Activated CD8-positive, alpha-beta T cell treated with anti-CD3 and anti-CD28 coated beads for 36 hours (primary cell): ENCODE measurements around the gene TF. TPM values are rescaled to one million over a fixed set of nuclear protein-coding genes. Genes with fewer than 3 reads are reported as not detected.

Experiments
- ATAC-seq: fragments of 200-7000 bp; cut with Tn5 transposase; one replicate; pipeline ENCODE4 v1.10.0; 2021; ENCODE audit warnings: mild to moderate bottlenecking, moderate library complexity
- CTCF ChIA-PET: fragments of 350-600 bp; sonication (Branson Sonifier 250); formaldehyde crosslinking; loops from one replicate; lab custom pipeline; 2021; ENCODE audit warnings: antibody characterized with exemption; lab: Charles Lee
- POLR2A ChIA-PET: fragments of 350-600 bp; sonication (Branson Sonifier 250); formaldehyde crosslinking; loops from one replicate; lab custom pipeline; 2021; ENCODE audit warnings: antibody characterized with exemption; lab: Charles Lee
- DNase-seq: peaks from one replicate; pipeline ENCODE4 v3.0.0-alpha.2; 2020
- H3K27ac Mint-ChIP-seq: one replicate; pipeline ENCODE4 v1.8.0; 2021; ENCODE audit warnings: mild to moderate bottlenecking, mixed read lengths
- H3K27me3 Mint-ChIP-seq: one replicate; pipeline ENCODE4 v1.8.0; 2021; ENCODE audit warnings: mixed read lengths
- H3K36me3 Mint-ChIP-seq: one replicate; pipeline ENCODE4 v1.8.0; 2021; ENCODE audit warnings: low read depth, mixed read lengths
- H3K4me1 Mint-ChIP-seq: one replicate; pipeline ENCODE4 v1.8.0; 2021; ENCODE audit warnings: low read depth, mixed read lengths
- H3K4me3 Mint-ChIP-seq: one replicate; pipeline ENCODE4 v1.8.0; 2021; ENCODE audit warnings: mild to moderate bottlenecking, moderate library complexity, mixed read lengths
- H3K9me3 Mint-ChIP-seq: one replicate; pipeline ENCODE4 v1.8.0; 2021; ENCODE audit warnings: mixed read lengths
- intact Hi-C: fragments of 100-400 bp; cut with micrococcal nuclease; formaldehyde crosslinking; loops from one replicate; pipeline ENCODE4 v1.10.0; 2022
- total RNA-seq, 2 experiments: library from RNA; stranded (reverse); gene quantifications; one replicate each; pipeline ENCODE4 v1.2.3, GENCODE V29; 2021
- TF ChIP-seq, protein P1 (sequence below): fragments of 200-600 bp; IDR thresholded peaks from one replicate; pipeline ENCODE4 v1.8.0; 2022; ENCODE audit warnings: antibody characterized with exemption, mild to moderate bottlenecking

Gene TF
- total RNA-seq, 2 experiments from 2014 or later = 0.02 to 0.34 TPM

DNA sequence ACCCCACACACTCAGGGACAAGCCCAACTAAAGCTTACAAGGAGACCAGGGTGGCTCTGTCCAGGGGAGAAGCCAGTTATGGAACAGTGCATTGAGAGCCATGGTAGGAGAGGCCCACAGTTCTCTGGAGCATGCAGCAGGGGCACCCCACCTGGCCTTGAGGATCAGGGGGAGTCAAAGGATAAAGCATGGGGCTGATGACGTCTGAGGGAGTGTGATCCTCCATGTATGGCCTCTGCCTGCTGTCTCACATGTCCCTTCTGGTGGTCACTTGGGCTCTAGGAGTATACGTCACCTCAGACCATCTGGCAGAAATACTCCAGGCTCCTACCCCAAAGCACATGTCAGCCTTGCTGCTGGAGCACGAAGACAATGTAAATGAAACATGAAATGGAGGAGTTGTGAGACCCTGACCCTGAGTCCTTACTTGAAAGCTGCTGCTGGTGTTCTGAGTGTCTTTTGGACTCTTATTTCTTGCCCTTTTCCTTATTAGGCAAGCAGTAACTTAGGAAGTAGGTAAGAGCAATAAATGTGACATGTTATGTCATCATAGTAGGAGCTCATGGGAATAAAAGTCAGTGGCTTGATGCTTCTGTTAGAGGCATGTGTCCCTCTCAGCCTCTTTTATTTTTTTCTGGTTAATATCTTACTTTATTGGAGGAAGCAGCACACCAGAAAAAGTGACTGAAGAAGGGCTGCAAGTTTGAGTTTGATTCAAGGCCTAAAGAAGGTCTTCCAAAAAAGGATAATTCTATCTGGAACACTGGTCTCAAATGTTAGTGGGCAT is 74.9 kb downstream of the TF start:
- Mint-ChIP-seq H3K27me3 (no peaks in the 10 kb centered on the region), H3K27ac (no peak overlapping the region), H3K4me1 (no peaks in the 10 kb centered on the region), H3K36me3 (peaks cover 64% of the 10 kb centered on the region), H3K9me3 (no peaks in the 10 kb centered on the region), H3K4me3 (no peak overlapping the region)
- ATAC-seq = no peak
- no peak for DNase-seq
- CTCF ChIA-PET = interaction anchor here (1.4 to 1.5 kb wide), 2 partner anchors 43 to 107 kb away, joined by 4 to 6 read pairs; no protein-coding TSS in a partner anchor
- intact Hi-C loops = no loop called here
- TF ChIP-seq, protein P1, sequence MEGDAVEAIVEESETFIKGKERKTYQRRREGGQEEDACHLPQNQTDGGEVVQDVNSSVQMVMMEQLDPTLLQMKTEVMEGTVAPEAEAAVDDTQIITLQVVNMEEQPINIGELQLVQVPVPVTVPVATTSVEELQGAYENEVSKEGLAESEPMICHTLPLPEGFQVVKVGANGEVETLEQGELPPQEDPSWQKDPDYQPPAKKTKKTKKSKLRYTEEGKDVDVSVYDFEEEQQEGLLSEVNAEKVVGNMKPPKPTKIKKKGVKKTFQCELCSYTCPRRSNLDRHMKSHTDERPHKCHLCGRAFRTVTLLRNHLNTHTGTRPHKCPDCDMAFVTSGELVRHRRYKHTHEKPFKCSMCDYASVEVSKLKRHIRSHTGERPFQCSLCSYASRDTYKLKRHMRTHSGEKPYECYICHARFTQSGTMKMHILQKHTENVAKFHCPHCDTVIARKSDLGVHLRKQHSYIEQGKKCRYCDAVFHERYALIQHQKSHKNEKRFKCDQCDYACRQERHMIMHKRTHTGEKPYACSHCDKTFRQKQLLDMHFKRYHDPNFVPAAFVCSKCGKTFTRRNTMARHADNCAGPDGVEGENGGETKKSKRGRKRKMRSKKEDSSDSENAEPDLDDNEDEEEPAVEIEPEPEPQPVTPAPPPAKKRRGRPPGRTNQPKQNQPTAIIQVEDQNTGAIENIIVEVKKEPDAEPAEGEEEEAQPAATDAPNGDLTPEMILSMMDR = no peak
- POLR2A ChIA-PET = no interaction called here

DNA sequence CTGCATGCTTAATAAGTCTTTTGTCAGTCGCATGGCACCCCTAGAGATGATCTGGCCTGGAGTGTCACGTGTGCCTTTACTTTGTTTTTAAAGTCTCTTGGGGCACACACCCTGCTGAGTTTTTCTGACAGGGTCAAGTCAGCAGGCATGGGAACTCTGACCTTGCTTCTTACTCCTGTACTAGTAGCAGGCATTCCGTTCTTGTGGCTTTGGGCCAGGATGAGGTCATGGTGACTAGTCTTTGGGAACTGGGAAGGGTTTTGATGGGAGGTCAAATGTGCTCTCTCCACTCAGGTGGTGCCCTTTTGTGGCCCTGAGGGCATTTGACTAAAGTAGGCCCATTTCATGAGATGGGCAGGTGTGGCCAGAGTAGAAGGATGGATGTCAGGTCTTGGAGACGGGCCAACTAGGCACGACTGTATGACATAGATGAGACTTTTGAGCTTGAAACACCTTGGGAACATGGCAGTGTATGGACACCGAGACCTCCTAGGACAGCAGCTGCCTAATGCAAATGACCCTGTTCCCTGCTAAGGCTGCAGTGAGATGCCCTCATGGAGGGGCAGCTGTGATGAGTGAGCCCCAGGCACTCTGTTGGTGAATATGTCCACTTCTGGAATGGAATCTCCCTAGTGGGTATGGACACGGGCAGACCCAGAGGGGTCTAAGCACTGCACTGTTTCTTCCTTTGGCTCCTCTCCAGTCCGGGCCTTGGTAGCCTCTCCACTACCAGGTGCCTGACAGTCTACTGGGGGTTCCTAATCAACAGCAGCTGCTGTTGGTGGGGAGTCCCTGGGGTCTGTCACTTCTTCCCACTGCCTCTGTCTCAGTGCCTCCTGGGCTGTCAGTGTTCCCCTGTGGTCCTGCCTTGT is 75.8 kb downstream of the TF start:
- Mint-ChIP-seq H3K27me3 (no peaks in the 10 kb centered on the region), H3K36me3 (peaks cover 69% of the 10 kb centered on the region), H3K4me1 (no peaks in the 10 kb centered on the region), H3K4me3 (no peak overlapping the region), H3K9me3 (no peaks in the 10 kb centered on the region), H3K27ac (no peak overlapping the region)
- POLR2A ChIA-PET = no interaction called here
- intact Hi-C loops = no loop called here
- DNase-seq (no peak), ATAC-seq (no peak)
- CTCF ChIA-PET = no interaction called here
- TF ChIP-seq, protein P1 = no peak

DNA sequence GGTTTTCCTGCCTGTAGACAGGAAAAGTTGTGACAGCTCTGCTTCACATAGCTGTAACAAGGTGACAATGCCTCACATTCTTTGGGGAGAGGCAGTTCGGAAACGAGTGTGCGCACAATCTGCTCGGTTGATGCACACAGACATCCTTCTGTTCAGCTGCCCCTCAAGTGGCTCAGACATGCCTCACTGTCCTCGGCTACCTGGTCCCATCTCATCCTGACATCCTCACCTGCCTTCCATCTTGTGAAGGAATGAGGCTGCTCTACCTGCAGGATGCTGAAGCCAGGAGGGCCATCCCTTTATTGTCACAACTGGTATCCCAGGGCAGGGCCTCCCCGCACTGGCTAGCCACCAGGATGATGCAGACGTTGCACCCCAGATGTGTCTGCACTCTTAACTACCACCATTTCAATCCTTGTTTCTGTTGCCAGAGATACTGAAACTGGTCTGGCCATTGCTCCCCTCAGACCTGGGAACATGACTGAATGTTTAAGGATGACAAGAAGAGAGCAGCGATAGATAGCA is 78.8 kb downstream of the TF start:
- intact Hi-C loops = no loop called here
- Mint-ChIP-seq H3K36me3 (peaks cover 60% of the 10 kb centered on the region), H3K27me3 (no peaks in the 10 kb centered on the region), H3K27ac (no peak overlapping the region), H3K4me3 (no peak overlapping the region), H3K9me3 (no peaks in the 10 kb centered on the region), H3K4me1 (no peaks in the 10 kb centered on the region)
- POLR2A ChIA-PET = interaction anchor here (2.2 kb wide), 1 partner anchor 11 kb away, joined by 8 read pairs; no protein-coding TSS in a partner anchor
- TF ChIP-seq, protein P1 = no peak
- ATAC-seq (no peak), DNase-seq (no peak)
- CTCF ChIA-PET = interaction anchor here (1.3 kb wide), 1 partner anchor 162 kb away, joined by 3 read pairs; no protein-coding TSS in a partner anchor

DNA sequence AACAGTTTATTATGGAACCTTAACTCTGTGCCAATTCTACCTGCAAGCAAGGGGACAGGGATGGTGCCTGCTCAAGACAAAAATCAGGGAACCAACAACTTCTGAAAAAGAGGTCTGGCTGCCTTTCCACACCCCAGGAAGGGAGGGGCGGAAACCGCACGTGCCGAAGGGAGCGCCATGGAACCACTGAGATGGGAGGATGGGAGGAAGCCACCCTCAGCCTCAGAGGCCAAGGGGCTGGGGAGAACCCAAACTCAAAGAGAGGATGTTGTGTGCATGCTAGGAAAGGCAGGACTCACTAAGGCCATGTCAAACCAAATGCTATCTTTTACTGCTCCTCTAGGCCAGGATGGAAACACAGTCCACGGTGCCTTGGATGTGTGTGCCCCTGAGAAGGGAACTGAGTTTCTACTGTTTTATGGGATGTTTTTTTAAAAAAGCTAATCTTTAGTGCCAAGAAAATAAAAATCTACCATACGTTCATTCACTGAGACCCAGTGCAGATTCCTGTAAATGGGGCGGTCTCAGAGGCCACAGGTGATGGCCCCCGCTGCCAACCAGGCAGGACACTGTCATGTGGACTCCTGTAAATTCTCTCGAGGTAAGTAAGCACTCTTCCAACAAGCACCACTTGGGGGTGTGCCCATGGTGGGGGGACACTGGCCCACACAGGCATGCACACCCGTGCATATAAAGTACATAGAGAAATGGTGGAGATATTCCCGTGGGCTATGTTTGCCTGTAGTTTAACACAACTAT is 80.0 kb downstream of the TF start:
- ATAC-seq (no peak), DNase-seq (no peak)
- H3K27me3 Mint-ChIP-seq = no peaks in the 10 kb centered on the region
- H3K27ac Mint-ChIP-seq = no peak overlapping the region
- ChIA-PET POLR2A (no interaction called here), CTCF (interaction anchor here (1.3 kb wide), 1 partner anchor 163 kb away, joined by 3 read pairs; no protein-coding TSS in a partner anchor)
- H3K36me3 Mint-ChIP-seq = peaks cover 48% of the 10 kb centered on the region
- H3K9me3 Mint-ChIP-seq = no peaks in the 10 kb centered on the region
- H3K4me3 Mint-ChIP-seq = no peak overlapping the region
- no peaks in the 10 kb centered on the region for H3K4me1 Mint-ChIP-seq
- intact Hi-C loops = no loop called here
- TF ChIP-seq, protein P1 = no peak
